Measurements from ENCODE around the gene GUCY2C. TPM values are rescaled to one million over a fixed set of nuclear protein-coding genes. Genes with fewer than 3 reads are reported as not detected.

The GUCY2C gene
- polyA plus RNA-seq, 3 donors = 0.04 to 0.14 (median 0.10) TPM

- TF ChIP-seq CTCF (IDR thresholded peaks at IDR 0.05) = no peak
- intact Hi-C loops (cut with micrococcal nuclease) = no loop called here
Measured at GRCh38 chr12:14628771-14629170, 67.6 kb downstream of the GUCY2C start.

GRCh38 chr12:14621826-14622225 is 74.6 kb downstream of the GUCY2C start:
- H3K9me3 Mint-ChIP-seq = peaks cover 5 to 10% (median 7%) of the 10 kb centered on the region in 7 donors
- H3K4me3 Mint-ChIP-seq = no peak overlapping the region
- TF ChIP-seq CTCF (IDR thresholded peaks at IDR 0.05) = no peak
- H3K79me2 ChIP-seq (ENCODE audit: insufficient read depth, low read length) = no peaks in the 10 kb centered on the region
- H3K9ac ChIP-seq (ENCODE audit: insufficient read depth, low read length, poor library complexity, severe bottlenecking) = no peak overlapping the region
- peak overlapping the region; percentile 40 to 88 (median 83) for H3K27ac Mint-ChIP-seq
- no peaks in the 10 kb centered on the region for H3K27me3 ChIP-seq (ENCODE audit: control insufficient read depth in 2 of 2, insufficient read depth in 2 of 2, low read length in 2 of 2)
- peaks cover 0 to 2% of the 10 kb centered on the region in 2 donors for H3K9me3 ChIP-seq (replicated peaks in 1 of 2; ENCODE audit: control insufficient read depth in 1 of 2, insufficient read depth in 1 of 2, low read length in 2 of 2)
- peak; percentile 42 to 63 (median 50) for DNase-seq
- no peaks in the 10 kb centered on the region for H3K36me3 ChIP-seq (replicated peaks in 1 of 2; ENCODE audit: control insufficient read depth in 1 of 2, insufficient read depth in 2 of 2, low read length in 2 of 2)
- peaks cover 15 to 42% of the 10 kb centered on the region in 2 donors for H3K4me1 ChIP-seq (ENCODE audit: control insufficient read depth in 1 of 2, insufficient read depth in 2 of 2, low read length in 2 of 2)
- peaks cover 15 to 17% of the 10 kb centered on the region in 2 donors for H3K36me3 Mint-ChIP-seq
- peak overlapping the region; percentile 42 for H3K4me2 ChIP-seq (replicated peaks; ENCODE audit: extremely low read depth, low read length, poor library complexity, severe bottlenecking)
- peaks cover 25% of the 10 kb centered on the region for H3K4me1 Mint-ChIP-seq
- no peak overlapping the region for H3K4me3 ChIP-seq (replicated peaks in 1 of 3; ENCODE audit: low read depth in 2 of 3, low read length in 3 of 3)
- H2AFZ ChIP-seq (ENCODE audit: insufficient read depth, low read depth, low read length, poor library complexity, severe bottlenecking) = no peak overlapping the region
- H4K20me1 ChIP-seq (ENCODE audit: insufficient read depth, low read length) = no peaks in the 10 kb centered on the region
- H3K27ac ChIP-seq (ENCODE audit: low read depth in 1 of 2, low read length in 2 of 2) = peak overlapping the region in 1 of 2 donors; percentile 56
- WGBS (ENCODE audit: insufficient coverage) = no CpG with 5 or more reads among the region's 3 CpGs
- H3K27me3 Mint-ChIP-seq (ENCODE audit: low read depth in 3 of 3) = peaks cover 0 to 2% (median 2%) of the 10 kb centered on the region in 3 donors
- intact Hi-C loops (cut with micrococcal nuclease) = no loop called here

More at GRCh38 chr12:14628771-14629170, 67.6 kb downstream of the GUCY2C start:
- H2AFZ ChIP-seq (ENCODE audit: insufficient read depth, low read depth, low read length, poor library complexity, severe bottlenecking) = no peak overlapping the region
- H3K4me3 ChIP-seq (replicated peaks in 1 of 3; ENCODE audit: low read depth in 2 of 3, low read length in 3 of 3) = no peak overlapping the region
- 96% methylated on average over 4 of the region's 5 CpGs for WGBS (ENCODE audit: insufficient coverage)
- peaks cover 4% of the 10 kb centered on the region for H3K4me1 Mint-ChIP-seq
- peaks cover 0 to 2% (median 0%) of the 10 kb centered on the region in 7 donors for H3K9me3 Mint-ChIP-seq
- H4K20me1 ChIP-seq (ENCODE audit: insufficient read depth, low read length) = no peaks in the 10 kb centered on the region
- H3K9me3 ChIP-seq (replicated peaks in 1 of 2; ENCODE audit: control insufficient read depth in 1 of 2, insufficient read depth in 1 of 2, low read length in 2 of 2) = no peaks in the 10 kb centered on the region
- peaks cover under 1 to 7% of the 10 kb centered on the region in 2 donors for H3K36me3 Mint-ChIP-seq
- H3K36me3 ChIP-seq (replicated peaks in 1 of 2; ENCODE audit: control insufficient read depth in 1 of 2, insufficient read depth in 2 of 2, low read length in 2 of 2) = no peaks in the 10 kb centered on the region
- peaks cover 1 to 5% (median 2%) of the 10 kb centered on the region in 3 donors for H3K27me3 Mint-ChIP-seq (ENCODE audit: low read depth in 3 of 3)
- DNase-seq = no peak
- H3K4me1 ChIP-seq (ENCODE audit: control insufficient read depth in 1 of 2, insufficient read depth in 2 of 2, low read length in 2 of 2) = no peaks in the 10 kb centered on the region
- no peaks in the 10 kb centered on the region for H3K79me2 ChIP-seq (ENCODE audit: insufficient read depth, low read length)
- H3K27ac Mint-ChIP-seq = no peak overlapping the region
- H3K9ac ChIP-seq (ENCODE audit: insufficient read depth, low read length, poor library complexity, severe bottlenecking) = no peak overlapping the region
- no peak overlapping the region for H3K4me2 ChIP-seq (replicated peaks; ENCODE audit: extremely low read depth, low read length, poor library complexity, severe bottlenecking)
- no peak overlapping the region for H3K27ac ChIP-seq (ENCODE audit: low read depth in 1 of 2, low read length in 2 of 2)
- no peaks in the 10 kb centered on the region for H3K27me3 ChIP-seq (ENCODE audit: control insufficient read depth in 2 of 2, insufficient read depth in 2 of 2, low read length in 2 of 2)
- no peak overlapping the region for H3K4me3 Mint-ChIP-seq
